Measurements from ENCODE around the gene ZNF827. TPM values are rescaled to one million over a fixed set of nuclear protein-coding genes. Genes with fewer than 3 reads are reported as not detected.

The ZNF827 gene
- total RNA-seq, 1 donor from 2014 or later: 19.5 TPM

DNA sequence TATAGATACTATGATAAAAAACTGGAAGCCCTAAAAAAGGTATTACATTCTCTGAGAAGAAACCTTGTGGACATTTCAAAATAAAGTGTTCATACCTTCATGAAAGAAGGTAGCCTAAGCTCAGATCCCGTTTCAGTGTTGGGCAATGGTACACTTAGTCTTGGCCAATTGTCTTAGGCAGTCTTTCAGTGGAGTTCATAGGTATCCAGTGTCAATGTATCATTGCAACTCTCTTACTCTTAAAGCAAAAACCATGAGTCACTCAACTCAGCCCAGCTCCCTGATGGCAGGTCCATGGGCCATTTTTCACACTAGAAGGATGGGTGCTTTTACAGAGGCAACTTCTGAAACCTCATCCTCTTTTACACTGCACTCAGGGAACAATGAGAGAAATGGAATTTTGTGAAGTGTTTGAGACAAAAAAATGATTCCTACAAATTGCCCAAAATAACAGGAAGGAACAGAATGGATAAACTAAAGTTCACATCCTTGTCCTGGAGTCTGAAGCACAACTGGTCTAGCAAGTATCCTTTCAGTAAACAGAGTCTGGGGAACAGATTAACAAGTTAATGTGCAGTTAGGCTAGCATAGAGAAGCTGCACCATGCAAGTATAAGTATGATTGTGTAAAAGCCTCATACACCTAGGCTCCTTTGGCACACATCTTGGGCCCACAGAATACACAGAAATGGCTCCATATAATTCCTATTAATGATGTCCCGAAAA, 7.0 kb upstream of the ZNF827 start:
- DNase-seq (ENCODE audit: low spot score in 2 of 2): no peak
- H3K36me3 ChIP-seq: no peaks in the 10 kb centered on the region
- H3K27me3 ChIP-seq: no peaks in the 10 kb centered on the region
- intact Hi-C loops (cut with DNase I): no loop called here
- no peak overlapping the region for H3K27ac ChIP-seq
- TF ChIP-seq, protein P1, sequence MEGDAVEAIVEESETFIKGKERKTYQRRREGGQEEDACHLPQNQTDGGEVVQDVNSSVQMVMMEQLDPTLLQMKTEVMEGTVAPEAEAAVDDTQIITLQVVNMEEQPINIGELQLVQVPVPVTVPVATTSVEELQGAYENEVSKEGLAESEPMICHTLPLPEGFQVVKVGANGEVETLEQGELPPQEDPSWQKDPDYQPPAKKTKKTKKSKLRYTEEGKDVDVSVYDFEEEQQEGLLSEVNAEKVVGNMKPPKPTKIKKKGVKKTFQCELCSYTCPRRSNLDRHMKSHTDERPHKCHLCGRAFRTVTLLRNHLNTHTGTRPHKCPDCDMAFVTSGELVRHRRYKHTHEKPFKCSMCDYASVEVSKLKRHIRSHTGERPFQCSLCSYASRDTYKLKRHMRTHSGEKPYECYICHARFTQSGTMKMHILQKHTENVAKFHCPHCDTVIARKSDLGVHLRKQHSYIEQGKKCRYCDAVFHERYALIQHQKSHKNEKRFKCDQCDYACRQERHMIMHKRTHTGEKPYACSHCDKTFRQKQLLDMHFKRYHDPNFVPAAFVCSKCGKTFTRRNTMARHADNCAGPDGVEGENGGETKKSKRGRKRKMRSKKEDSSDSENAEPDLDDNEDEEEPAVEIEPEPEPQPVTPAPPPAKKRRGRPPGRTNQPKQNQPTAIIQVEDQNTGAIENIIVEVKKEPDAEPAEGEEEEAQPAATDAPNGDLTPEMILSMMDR (IDR thresholded peaks at IDR 0.05): no peak
- no peaks in the 10 kb centered on the region for H3K9me3 ChIP-seq
- no peak overlapping the region for H3K4me3 ChIP-seq
- H3K4me1 ChIP-seq: no peaks in the 10 kb centered on the region

DNA sequence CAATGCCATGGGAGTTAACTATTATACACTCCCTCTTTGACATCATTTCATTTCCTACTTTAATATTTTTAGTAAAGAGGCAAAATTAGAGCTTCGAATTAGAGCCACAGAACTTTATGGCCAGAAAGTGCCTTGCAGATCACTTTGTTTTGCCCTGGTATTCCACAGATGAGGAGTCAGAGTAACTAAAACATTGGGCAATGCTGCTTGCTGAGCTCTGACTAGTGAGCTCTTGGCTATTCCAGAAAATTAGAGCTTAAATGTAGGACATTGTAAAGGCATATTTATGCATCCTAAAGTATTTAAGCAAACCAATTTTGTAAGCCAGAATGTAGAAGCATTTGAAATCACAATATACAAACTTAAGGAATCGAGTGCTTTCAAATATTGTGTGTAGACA, 6.3 kb upstream of the ZNF827 start:
- Histone ChIP-seq H3K27me3 (no peaks in the 10 kb centered on the region), H3K9me3 (no peaks in the 10 kb centered on the region), H3K4me1 (peaks cover 0 to under 1% of the 10 kb centered on the region in 2 donors), H3K36me3 (no peaks in the 10 kb centered on the region), H3K27ac (no peak overlapping the region), H3K4me3 (no peak overlapping the region)
- TF ChIP-seq, protein P1 (IDR thresholded peaks at IDR 0.05): no peak
- no peak for DNase-seq (ENCODE audit: low spot score in 2 of 2)
- intact Hi-C loops (cut with DNase I): loop anchor here (5.0 kb wide), 1 partner anchor 107 kb away; no protein-coding TSS in a partner anchor

DNA sequence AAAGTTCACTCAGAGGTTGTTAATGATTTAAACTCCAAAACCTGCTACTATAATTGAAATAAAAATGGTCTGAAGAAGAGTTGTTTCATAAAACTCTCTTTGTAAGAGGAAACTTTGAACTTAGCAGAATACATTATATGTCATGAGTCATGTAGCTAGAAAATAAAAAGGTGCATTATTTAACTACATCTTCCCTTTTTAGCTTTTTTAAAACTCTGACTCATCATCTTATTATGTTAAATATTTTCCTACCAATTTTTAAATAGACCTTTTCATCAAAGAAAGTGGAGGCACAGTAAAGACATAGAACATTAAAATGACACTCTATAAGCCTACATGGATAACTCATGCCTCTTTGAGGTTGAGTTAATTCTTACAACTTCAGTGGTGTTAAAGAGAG, 1.2 kb upstream of the ZNF827 start:
- Histone ChIP-seq H3K4me3 (no peak overlapping the region), H3K36me3 (no peaks in the 10 kb centered on the region), H3K27ac (no peak overlapping the region), H3K27me3 (no peaks in the 10 kb centered on the region), H3K4me1 (peaks cover 0 to 12% of the 10 kb centered on the region in 2 donors), H3K9me3 (no peaks in the 10 kb centered on the region)
- DNase-seq (ENCODE audit: low spot score in 2 of 2): no peak
- intact Hi-C loops (cut with DNase I): loop anchor here (5.0 to 10.0 kb wide), 5 partner anchors 98 to 1895 kb away; partner anchors contain the start of genes LSM6 and SMAD1
- TF ChIP-seq, protein P1 (IDR thresholded peaks at IDR 0.05): no peak

DNA sequence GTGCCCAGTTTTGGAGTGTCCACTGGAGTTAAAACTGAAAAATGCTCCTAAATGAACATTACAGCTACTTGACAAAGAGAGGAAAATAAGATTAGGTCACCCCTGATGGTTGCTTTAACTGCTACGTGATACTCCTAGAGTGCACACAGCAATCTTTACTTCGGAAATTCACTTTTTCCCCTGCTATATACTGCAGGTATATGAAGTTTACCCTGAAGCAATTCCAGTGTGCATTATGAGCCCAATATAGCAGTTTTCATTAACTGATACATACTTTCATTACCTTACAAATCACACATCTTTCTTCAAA, 773 bp upstream of the ZNF827 start:
- no peaks in the 10 kb centered on the region for H3K27me3 ChIP-seq
- peak overlapping the region; percentile 95 to 99 for H3K27ac ChIP-seq
- TF ChIP-seq, protein P1 (IDR thresholded peaks at IDR 0.05): no peak
- H3K36me3 ChIP-seq: no peaks in the 10 kb centered on the region
- peak overlapping the region; percentile 73 to 82 for H3K4me3 ChIP-seq
- intact Hi-C loops (cut with DNase I): loop anchor here (5.0 to 10.0 kb wide), 4 partner anchors 97 to 1895 kb away; partner anchors contain the start of genes LSM6 and SMAD1
- H3K9me3 ChIP-seq: no peaks in the 10 kb centered on the region
- H3K4me1 ChIP-seq: peaks cover 0 to 13% of the 10 kb centered on the region in 2 donors
- DNase-seq (ENCODE audit: low spot score in 2 of 2): no peak

DNA sequence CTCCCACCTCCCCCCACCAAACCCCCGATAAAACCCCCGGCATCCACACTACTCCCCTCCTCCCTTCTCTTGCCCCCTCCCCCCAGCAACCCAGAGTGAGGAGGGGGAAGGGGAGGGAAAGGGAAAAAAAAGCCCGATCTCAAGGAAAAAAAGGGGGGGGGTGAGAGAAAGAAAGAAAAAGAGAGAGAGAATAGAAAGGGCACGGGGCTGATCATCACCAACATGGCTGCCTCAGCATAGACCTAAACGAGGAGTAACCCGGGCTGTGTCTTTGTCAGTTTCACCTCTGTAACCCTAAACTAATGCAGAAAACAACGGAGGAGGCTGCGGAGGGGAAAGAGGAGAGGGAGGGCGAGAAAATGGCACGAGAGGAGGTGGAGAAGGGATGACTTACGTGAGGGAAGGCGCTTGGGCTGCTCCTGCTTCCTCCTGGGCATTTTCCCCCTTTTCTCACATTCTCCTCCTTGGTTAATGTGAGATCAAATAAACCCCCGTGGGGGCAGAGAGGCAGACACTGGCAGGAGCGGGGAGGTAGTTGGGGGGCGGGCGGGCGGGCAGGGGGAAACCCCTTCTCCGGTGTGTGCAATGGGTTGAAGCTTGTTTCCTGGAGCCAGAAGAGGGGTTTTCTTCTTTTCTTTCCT, 532 bp downstream of the ZNF827 start:
- Histone ChIP-seq H3K9me3 (no peaks in the 10 kb centered on the region), H3K4me3 (peak overlapping the region; percentile 73 to 82), H3K4me1 (peaks cover 0 to 17% of the 10 kb centered on the region in 2 donors), H3K36me3 (no peaks in the 10 kb centered on the region), H3K27me3 (no peaks in the 10 kb centered on the region), H3K27ac (peak overlapping the region; percentile 95 to 99)
- TF ChIP-seq, protein P1 (IDR thresholded peaks at IDR 0.05): no peak
- intact Hi-C loops (cut with DNase I): loop anchor here (1.0 to 10.0 kb wide), 7 partner anchors 51 to 1897 kb away; partner anchors contain the start of genes LSM6, MMAA and SMAD1
- no peak for DNase-seq (ENCODE audit: low spot score in 2 of 2)

Measured in ascending aorta (tissue), 2 donors.